H9 (cell line): ENCODE data around the gene SDK2. TPM values are rescaled to one million over a fixed set of nuclear protein-coding genes. Genes with fewer than 3 reads are reported as not detected.

Experiments used
- DNase-seq: peaks from one replicate; pipeline ENCODE4 v3.0.0-alpha.2; 2017
- H2AFZ ChIP-seq: one replicate; pipeline ENCODE4 v1.6.1; 2013; ENCODE audit warnings: mild to moderate bottlenecking, low read length, control low read depth, moderate library complexity
- H2AK5ac ChIP-seq: 2 replicates; pipeline ENCODE4 v1.6.1; 2013; ENCODE audit warnings: low read length, control low read depth, mixed read lengths; ENCODE audit not compliant: insufficient read length
- H2BK120ac ChIP-seq: one replicate; pipeline ENCODE4 v1.6.1; 2013; ENCODE audit warnings: low read depth, mild to moderate bottlenecking, low read length, control low read depth, inconsistent platforms; ENCODE audit not compliant: poor library complexity, severe bottlenecking
- H2BK12ac ChIP-seq: 2 replicates; pipeline ENCODE4 v1.6.1; 2013; ENCODE audit warnings: low read length, control low read depth, mixed read lengths, low read depth; ENCODE audit not compliant: insufficient read length
- H2BK15ac ChIP-seq: 2 replicates; pipeline ENCODE4 v1.6.1; 2013; ENCODE audit warnings: low read depth, low read length, control low read depth
- H2BK20ac ChIP-seq: one replicate; pipeline ENCODE4 v1.6.1; 2013; ENCODE audit warnings: low read depth, mild to moderate bottlenecking, low read length, control low read depth, inconsistent platforms; ENCODE audit not compliant: poor library complexity, severe bottlenecking
- H2BK5ac ChIP-seq: 2 replicates; pipeline ENCODE4 v1.6.1; 2013; ENCODE audit warnings: low read length, control low read depth, mixed read lengths; ENCODE audit not compliant: insufficient read length
- H3K14ac ChIP-seq: 2 replicates; pipeline ENCODE4 v1.6.1; 2013; ENCODE audit warnings: low read length, control low read depth; ENCODE audit not compliant: insufficient read depth
- H3K18ac ChIP-seq: 2 replicates; pipeline ENCODE4 v1.6.1; 2013; ENCODE audit warnings: low read depth, mild to moderate bottlenecking, mixed read lengths, low read length, control low read depth; ENCODE audit not compliant: insufficient read length
- H3K23ac ChIP-seq: 2 replicates; pipeline ENCODE4 v1.6.1; 2013; ENCODE audit warnings: low read length, control low read depth, mixed read lengths, low read depth; ENCODE audit not compliant: insufficient read length
- H3K23me2 ChIP-seq: 2 replicates; pipeline ENCODE4 v1.6.1; 2013; ENCODE audit warnings: low read depth, mild to moderate bottlenecking, mixed read lengths, low read length, control low read depth; ENCODE audit not compliant: insufficient read length, poor library complexity, severe bottlenecking
- H3K27ac ChIP-seq: 2 replicates; pipeline ENCODE4 v1.5.1; 2013; ENCODE audit warnings: low read length, control low read depth, mixed read lengths, low read depth; ENCODE audit not compliant: insufficient read length
- H3K27me3 ChIP-seq: 2 replicates; pipeline ENCODE4 v1.6.1; 2013; ENCODE audit warnings: low read length, control low read depth, inconsistent platforms; ENCODE audit not compliant: insufficient read depth
- H3K4ac ChIP-seq: 2 replicates; pipeline ENCODE4 v1.6.1; 2013; ENCODE audit warnings: low read depth, mild to moderate bottlenecking, control low read depth, inconsistent platforms, low read length, moderate library complexity
- H3K4me1 ChIP-seq: 2 replicates; pipeline ENCODE4 v1.6.1; 2013; ENCODE audit warnings: low read length, control low read depth, inconsistent platforms; ENCODE audit not compliant: insufficient read depth
- H3K4me2 ChIP-seq: 2 replicates; pipeline ENCODE4 v1.6.1; 2013; ENCODE audit warnings: low read length, control low read depth, mixed read lengths; ENCODE audit not compliant: insufficient read length, insufficient read depth
- H3K56ac ChIP-seq: 2 replicates; pipeline ENCODE4 v1.6.1; 2013; ENCODE audit warnings: low read depth, mild to moderate bottlenecking, mixed read lengths, low read length, control low read depth; ENCODE audit not compliant: insufficient read length
- H3K79me1 ChIP-seq: 2 replicates; pipeline ENCODE4 v1.6.1; 2013; ENCODE audit warnings: low read depth, mild to moderate bottlenecking, moderate library complexity, low read length, control low read depth, inconsistent platforms; ENCODE audit not compliant: insufficient read depth, poor library complexity, severe bottlenecking
- H3K79me2 ChIP-seq: 2 replicates; pipeline ENCODE4 v1.6.1; 2013; ENCODE audit warnings: low read length, control low read depth, inconsistent platforms; ENCODE audit not compliant: insufficient read depth
- H3K9ac ChIP-seq: 2 replicates; pipeline ENCODE4 v1.6.1; 2013; ENCODE audit warnings: low read length, control low read depth, mixed read lengths; ENCODE audit not compliant: insufficient read length; ENCODE audit errors: extremely low read depth
- H3K9me3 ChIP-seq: one replicate; pipeline ENCODE4 v1.6.1; 2013; ENCODE audit warnings: low read depth, low read length, inconsistent platforms; ENCODE audit not compliant: control insufficient read depth
- H3T11ph ChIP-seq: one replicate; pipeline ENCODE4 v1.6.1; 2013; ENCODE audit warnings: mild to moderate bottlenecking, low read length, control low read depth, inconsistent platforms
- H4K20me1 ChIP-seq: one replicate; pipeline ENCODE4 v1.6.1; 2013; ENCODE audit not compliant: control insufficient read depth, insufficient read length, insufficient read depth
- H4K5ac ChIP-seq: 2 replicates; pipeline ENCODE4 v1.6.1; 2013; ENCODE audit warnings: low read depth, mild to moderate bottlenecking, mixed read lengths, low read length, control low read depth; ENCODE audit not compliant: insufficient read length
- H4K8ac ChIP-seq: replicated peaks from 2 replicates; pipeline ENCODE4 v1.6.1; 2013; ENCODE audit warnings: low read length, control low read depth, mixed read lengths, low read depth; ENCODE audit not compliant: insufficient read length
- H4K91ac ChIP-seq: 2 replicates; pipeline ENCODE4 v1.6.1; 2013; ENCODE audit warnings: low read depth, mild to moderate bottlenecking, moderate library complexity, mixed read lengths, low read length, control low read depth; ENCODE audit not compliant: insufficient read length
- H3K27ac Mint-ChIP-seq, 3 experiments: 2 replicates in 2 of 3; 3 replicates in 1 of 3; pipeline ENCODE4 v1.8.0; 2020 to 2021; ENCODE audit warnings: mixed read lengths in 3 of 3, mild to moderate bottlenecking in 1 of 3, moderate library complexity in 1 of 3
- H3K27me3 Mint-ChIP-seq: 2 replicates; pipeline ENCODE4 v1.8.0; 2021; ENCODE audit warnings: low read depth, mild to moderate bottlenecking, moderate library complexity, mixed read lengths
- H3K36me3 Mint-ChIP-seq, 3 experiments: 2 replicates in 2 of 3; 3 replicates in 1 of 3; pipeline ENCODE4 v1.8.0; 2020 to 2021; ENCODE audit warnings: low read depth in 3 of 3, mixed read lengths in 3 of 3; ENCODE audit not compliant: insufficient read depth in 1 of 3
- H3K4me1 Mint-ChIP-seq, 2 experiments: 2 replicates each; pipeline ENCODE4 v1.8.0; 2020; ENCODE audit warnings: mixed read lengths in 2 of 2
- H3K4me3 Mint-ChIP-seq, 2 experiments: 2 replicates in 1 of 2; 3 replicates in 1 of 2; pipeline ENCODE4 v1.8.0; 2020 to 2021; ENCODE audit warnings: mild to moderate bottlenecking in 2 of 2, mixed read lengths in 2 of 2, moderate library complexity in 1 of 2
- H3K9me3 Mint-ChIP-seq, 2 experiments: 2 replicates in 1 of 2; 3 replicates in 1 of 2; pipeline ENCODE4 v1.8.0; 2020; ENCODE audit warnings: mild to moderate bottlenecking in 2 of 2, mixed read lengths in 2 of 2, moderate library complexity in 1 of 2
- CTCF ChIP-seq: fragments of 200-600 bp; sonication (generic); conservative IDR thresholded peaks from 3 replicates; pipeline ENCODE4 v1.8.0; 2021; ENCODE audit warnings: antibody characterized with exemption, mild to moderate bottlenecking
- total RNA-seq: library from RNA; stranded (reverse); gene quantifications from 2 replicates; pipeline ENCODE4 v1.2.1, GENCODE V29; 2021

The SDK2 gene
- total RNA-seq, 1 experiment from 2014 or later: 9.1 TPM

GRCh38 chr17:73388578-73388905 lies 255.7 kb downstream of the SDK2 start:
- peaks cover 2% of the 10 kb centered on the region; the same call in 1 of the 2 replicates for H3K27me3 Mint-ChIP-seq
- Histone ChIP-seq H3K27me3 (no peaks in the 10 kb centered on the region), H3K9ac (no peak overlapping the region), H3K56ac (no peak overlapping the region), H3K79me2 (no peaks in the 10 kb centered on the region), H2BK15ac (no peak overlapping the region), H3K4me2 (no peak overlapping the region), H3K18ac (no peak overlapping the region), H3K23ac (no peak overlapping the region), H3T11ph (no peak overlapping the region), H3K23me2 (no peaks in the 10 kb centered on the region), H3K27ac (no peak overlapping the region), H3K4me1 (no peaks in the 10 kb centered on the region; the same call in 1 of the 2 replicates), H2AFZ (no peak overlapping the region), H2BK12ac (no peak overlapping the region), H2AK5ac (no peak overlapping the region), H4K5ac (no peak overlapping the region), H2BK5ac (no peak overlapping the region), H4K20me1 (no peaks in the 10 kb centered on the region), H3K4ac (no peak overlapping the region), H4K91ac (no peak overlapping the region), H3K14ac (no peak overlapping the region), H4K8ac (no peak overlapping the region), H3K79me1 (no peaks in the 10 kb centered on the region), H2BK20ac (no peak overlapping the region), H2BK120ac (no peak overlapping the region), H3K9me3 (no peaks in the 10 kb centered on the region)
- H3K4me1 Mint-ChIP-seq: peaks cover 3 to 4% of the 10 kb centered on the region in 2 experiments; a peak in 3 of 4 replicates
- H3K36me3 Mint-ChIP-seq: peaks cover 0 to 36% (median 5%) of the 10 kb centered on the region in 3 experiments; a peak in 3 of 7 replicates
- H3K27ac Mint-ChIP-seq: peak overlapping the region in 1 of 3 experiments; percentile 77; a peak in 1 of 7 replicates
- H3K4me3 Mint-ChIP-seq: no peak overlapping the region; a peak in 1 of 5 replicates
- no peak for TF ChIP-seq CTCF
- no peaks in the 10 kb centered on the region for H3K9me3 Mint-ChIP-seq
- no peak for DNase-seq
